HepG2 (cell line): ENCODE results near the gene PAMR1. TPM values are rescaled to one million over a fixed set of nuclear protein-coding genes. Genes with fewer than 3 reads are reported as not detected.
A peak's percentile ranks its signal among the peaks of the same experiment; 100 is the strongest.

Source experiments
- CBX2 ChIP-seq, 2 experiments: fragments of 200-600 bp in 1 of 2; sonication (generic); formaldehyde crosslinking in 1 of 2; IDR thresholded peaks; 2 replicates each; pipeline versions ENCODE4 v1.7.0 to v1.8.1; 2018 to 2022; ENCODE audit warnings: low read depth in 2 of 2, low read length in 1 of 2, mild to moderate bottlenecking in 1 of 2, missing genetic modification reagents in 1 of 2
- HDAC6 ChIP-seq: fragments of 200-600 bp; sonication (generic); IDR thresholded peaks from 2 replicates; pipeline ENCODE4 v1.7.0; 2017; ENCODE audit warnings: mild to moderate bottlenecking, antibody characterized with exemption, low read length, low read depth
- MNT ChIP-seq: fragments of 450-650 bp; IDR thresholded peaks from 2 replicates; pipeline ENCODE4 v1.6.1; 2016
- NAIF1 ChIP-seq: sonication (generic); formaldehyde crosslinking; IDR thresholded peaks from 2 replicates; pipeline ENCODE4 v1.5.0; 2020; ENCODE audit warnings: mild to moderate bottlenecking, missing genetic modification reagents, borderline replicate concordance
- PRMT3 ChIP-seq: sonication (generic); formaldehyde crosslinking; IDR thresholded peaks from 2 replicates; pipeline ENCODE4 v1.8.1; 2022; ENCODE audit warnings: low read depth, mild to moderate bottlenecking, moderate library complexity, missing genetic modification reagents, borderline replicate concordance
- REXO4 ChIP-seq: sonication (generic); formaldehyde crosslinking; IDR thresholded peaks from 2 replicates; pipeline ENCODE4 v1.8.0; 2022; ENCODE audit warnings: missing genetic modification reagents, mild to moderate bottlenecking, borderline replicate concordance
- TOE1 ChIP-seq: sonication (generic); formaldehyde crosslinking; IDR thresholded peaks from 2 replicates; pipeline ENCODE4 v1.4.0; 2020; ENCODE audit warnings: mild to moderate bottlenecking, missing genetic modification reagents
- ZNF720 ChIP-seq: sonication (generic); formaldehyde crosslinking; IDR thresholded peaks from 2 replicates; pipeline ENCODE4 v1.4.0; 2020; ENCODE audit warnings: missing genetic modification reagents
- polyA plus RNA-seq, 8 experiments: library from polyadenylated mRNA; depleted of rRNA in 3 of 8; stranded (reverse) in 7 of 8; unstranded in 1 of 8; fragments of >200 nt; fragmentation: Illumina TruSeq in 4 of 8; extraction: Trizol in 4 of 8; gene quantifications; 2 replicates each; pipeline versions ENCODE4 v1.2.1 to v1.2.3, GENCODE V29; 2011 to 2016; ENCODE audit warnings: low read depth in 4 of 8, missing spikeins in 1 of 8, mixed read lengths in 1 of 8; ENCODE audit not compliant: insufficient read depth in 1 of 8
- total RNA-seq, 5 experiments: library from RNA; depleted of rRNA; stranded (reverse); fragments of >200 nt; fragmentation: Illumina TruSeq; extraction: Trizol; gene quantifications; 2 replicates each; pipeline ENCODE4 v1.2.3, GENCODE V29; 2016; ENCODE audit warnings: low read depth in 1 of 5
- TF ChIP-seq, protein P1 (sequence below): sonication (generic); formaldehyde crosslinking; IDR thresholded peaks from 2 replicates; pipeline ENCODE4 v1.9.0; 2021; ENCODE audit warnings: mild to moderate bottlenecking, missing genetic modification reagents
- TF ChIP-seq, protein P2 (sequence below): sonication (generic); formaldehyde crosslinking; IDR thresholded peaks from 2 replicates; pipeline ENCODE4 v1.5.0; 2020; ENCODE audit warnings: mild to moderate bottlenecking, missing genetic modification reagents, borderline replicate concordance

PAMR1 gene
- total and polyA plus RNA-seq, 2 of the 13 experiments (the other 11 are each of a cell fraction or from before 2014, with no cell fraction given), result not detected

GRCh38 chr11:35390737-35391682 is 134.4 kb downstream of the PAMR1 start (continued):
- TF ChIP-seq, protein P1, sequence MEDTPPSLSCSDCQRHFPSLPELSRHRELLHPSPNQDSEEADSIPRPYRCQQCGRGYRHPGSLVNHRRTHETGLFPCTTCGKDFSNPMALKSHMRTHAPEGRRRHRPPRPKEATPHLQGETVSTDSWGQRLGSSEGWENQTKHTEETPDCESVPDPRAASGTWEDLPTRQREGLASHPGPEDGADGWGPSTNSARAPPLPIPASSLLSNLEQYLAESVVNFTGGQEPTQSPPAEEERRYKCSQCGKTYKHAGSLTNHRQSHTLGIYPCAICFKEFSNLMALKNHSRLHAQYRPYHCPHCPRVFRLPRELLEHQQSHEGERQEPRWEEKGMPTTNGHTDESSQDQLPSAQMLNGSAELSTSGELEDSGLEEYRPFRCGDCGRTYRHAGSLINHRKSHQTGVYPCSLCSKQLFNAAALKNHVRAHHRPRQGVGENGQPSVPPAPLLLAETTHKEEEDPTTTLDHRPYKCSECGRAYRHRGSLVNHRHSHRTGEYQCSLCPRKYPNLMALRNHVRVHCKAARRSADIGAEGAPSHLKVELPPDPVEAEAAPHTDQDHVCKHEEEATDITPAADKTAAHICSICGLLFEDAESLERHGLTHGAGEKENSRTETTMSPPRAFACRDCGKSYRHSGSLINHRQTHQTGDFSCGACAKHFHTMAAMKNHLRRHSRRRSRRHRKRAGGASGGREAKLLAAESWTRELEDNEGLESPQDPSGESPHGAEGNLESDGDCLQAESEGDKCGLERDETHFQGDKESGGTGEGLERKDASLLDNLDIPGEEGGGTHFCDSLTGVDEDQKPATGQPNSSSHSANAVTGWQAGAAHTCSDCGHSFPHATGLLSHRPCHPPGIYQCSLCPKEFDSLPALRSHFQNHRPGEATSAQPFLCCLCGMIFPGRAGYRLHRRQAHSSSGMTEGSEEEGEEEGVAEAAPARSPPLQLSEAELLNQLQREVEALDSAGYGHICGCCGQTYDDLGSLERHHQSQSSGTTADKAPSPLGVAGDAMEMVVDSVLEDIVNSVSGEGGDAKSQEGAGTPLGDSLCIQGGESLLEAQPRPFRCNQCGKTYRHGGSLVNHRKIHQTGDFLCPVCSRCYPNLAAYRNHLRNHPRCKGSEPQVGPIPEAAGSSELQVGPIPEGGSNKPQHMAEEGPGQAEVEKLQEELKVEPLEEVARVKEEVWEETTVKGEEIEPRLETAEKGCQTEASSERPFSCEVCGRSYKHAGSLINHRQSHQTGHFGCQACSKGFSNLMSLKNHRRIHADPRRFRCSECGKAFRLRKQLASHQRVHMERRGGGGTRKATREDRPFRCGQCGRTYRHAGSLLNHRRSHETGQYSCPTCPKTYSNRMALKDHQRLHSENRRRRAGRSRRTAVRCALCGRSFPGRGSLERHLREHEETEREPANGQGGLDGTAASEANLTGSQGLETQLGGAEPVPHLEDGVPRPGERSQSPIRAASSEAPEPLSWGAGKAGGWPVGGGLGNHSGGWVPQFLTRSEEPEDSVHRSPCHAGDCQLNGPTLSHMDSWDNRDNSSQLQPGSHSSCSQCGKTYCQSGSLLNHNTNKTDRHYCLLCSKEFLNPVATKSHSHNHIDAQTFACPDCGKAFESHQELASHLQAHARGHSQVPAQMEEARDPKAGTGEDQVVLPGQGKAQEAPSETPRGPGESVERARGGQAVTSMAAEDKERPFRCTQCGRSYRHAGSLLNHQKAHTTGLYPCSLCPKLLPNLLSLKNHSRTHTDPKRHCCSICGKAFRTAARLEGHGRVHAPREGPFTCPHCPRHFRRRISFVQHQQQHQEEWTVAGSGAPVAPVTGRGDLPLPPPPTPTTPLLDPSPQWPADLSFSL, result no peak
- TF ChIP-seq REXO4 (CRISPR knock-in tag), result no peak
- TF ChIP-seq ZNF720 (CRISPR knock-in tag), result no peak
- TF ChIP-seq HDAC6, result no peak
- TF ChIP-seq MNT, result no peak
- TF ChIP-seq PRMT3, result no peak
- no peak for TF ChIP-seq TOE1 (CRISPR knock-in tag)
- no peak for TF ChIP-seq NAIF1 (CRISPR knock-in tag)
- TF ChIP-seq CBX2 (IDR thresholded peaks at IDR 0.05; ENCODE audit: low read depth, low read length), result no peak
- 0 out of 2 replicates have a peak, but pooled peaks have one; percentile 6 for TF ChIP-seq CBX2 (CRISPR knock-in tag; IDR thresholded peaks at IDR 0.05; ENCODE audit: low read depth)
- TF ChIP-seq, protein P2, sequence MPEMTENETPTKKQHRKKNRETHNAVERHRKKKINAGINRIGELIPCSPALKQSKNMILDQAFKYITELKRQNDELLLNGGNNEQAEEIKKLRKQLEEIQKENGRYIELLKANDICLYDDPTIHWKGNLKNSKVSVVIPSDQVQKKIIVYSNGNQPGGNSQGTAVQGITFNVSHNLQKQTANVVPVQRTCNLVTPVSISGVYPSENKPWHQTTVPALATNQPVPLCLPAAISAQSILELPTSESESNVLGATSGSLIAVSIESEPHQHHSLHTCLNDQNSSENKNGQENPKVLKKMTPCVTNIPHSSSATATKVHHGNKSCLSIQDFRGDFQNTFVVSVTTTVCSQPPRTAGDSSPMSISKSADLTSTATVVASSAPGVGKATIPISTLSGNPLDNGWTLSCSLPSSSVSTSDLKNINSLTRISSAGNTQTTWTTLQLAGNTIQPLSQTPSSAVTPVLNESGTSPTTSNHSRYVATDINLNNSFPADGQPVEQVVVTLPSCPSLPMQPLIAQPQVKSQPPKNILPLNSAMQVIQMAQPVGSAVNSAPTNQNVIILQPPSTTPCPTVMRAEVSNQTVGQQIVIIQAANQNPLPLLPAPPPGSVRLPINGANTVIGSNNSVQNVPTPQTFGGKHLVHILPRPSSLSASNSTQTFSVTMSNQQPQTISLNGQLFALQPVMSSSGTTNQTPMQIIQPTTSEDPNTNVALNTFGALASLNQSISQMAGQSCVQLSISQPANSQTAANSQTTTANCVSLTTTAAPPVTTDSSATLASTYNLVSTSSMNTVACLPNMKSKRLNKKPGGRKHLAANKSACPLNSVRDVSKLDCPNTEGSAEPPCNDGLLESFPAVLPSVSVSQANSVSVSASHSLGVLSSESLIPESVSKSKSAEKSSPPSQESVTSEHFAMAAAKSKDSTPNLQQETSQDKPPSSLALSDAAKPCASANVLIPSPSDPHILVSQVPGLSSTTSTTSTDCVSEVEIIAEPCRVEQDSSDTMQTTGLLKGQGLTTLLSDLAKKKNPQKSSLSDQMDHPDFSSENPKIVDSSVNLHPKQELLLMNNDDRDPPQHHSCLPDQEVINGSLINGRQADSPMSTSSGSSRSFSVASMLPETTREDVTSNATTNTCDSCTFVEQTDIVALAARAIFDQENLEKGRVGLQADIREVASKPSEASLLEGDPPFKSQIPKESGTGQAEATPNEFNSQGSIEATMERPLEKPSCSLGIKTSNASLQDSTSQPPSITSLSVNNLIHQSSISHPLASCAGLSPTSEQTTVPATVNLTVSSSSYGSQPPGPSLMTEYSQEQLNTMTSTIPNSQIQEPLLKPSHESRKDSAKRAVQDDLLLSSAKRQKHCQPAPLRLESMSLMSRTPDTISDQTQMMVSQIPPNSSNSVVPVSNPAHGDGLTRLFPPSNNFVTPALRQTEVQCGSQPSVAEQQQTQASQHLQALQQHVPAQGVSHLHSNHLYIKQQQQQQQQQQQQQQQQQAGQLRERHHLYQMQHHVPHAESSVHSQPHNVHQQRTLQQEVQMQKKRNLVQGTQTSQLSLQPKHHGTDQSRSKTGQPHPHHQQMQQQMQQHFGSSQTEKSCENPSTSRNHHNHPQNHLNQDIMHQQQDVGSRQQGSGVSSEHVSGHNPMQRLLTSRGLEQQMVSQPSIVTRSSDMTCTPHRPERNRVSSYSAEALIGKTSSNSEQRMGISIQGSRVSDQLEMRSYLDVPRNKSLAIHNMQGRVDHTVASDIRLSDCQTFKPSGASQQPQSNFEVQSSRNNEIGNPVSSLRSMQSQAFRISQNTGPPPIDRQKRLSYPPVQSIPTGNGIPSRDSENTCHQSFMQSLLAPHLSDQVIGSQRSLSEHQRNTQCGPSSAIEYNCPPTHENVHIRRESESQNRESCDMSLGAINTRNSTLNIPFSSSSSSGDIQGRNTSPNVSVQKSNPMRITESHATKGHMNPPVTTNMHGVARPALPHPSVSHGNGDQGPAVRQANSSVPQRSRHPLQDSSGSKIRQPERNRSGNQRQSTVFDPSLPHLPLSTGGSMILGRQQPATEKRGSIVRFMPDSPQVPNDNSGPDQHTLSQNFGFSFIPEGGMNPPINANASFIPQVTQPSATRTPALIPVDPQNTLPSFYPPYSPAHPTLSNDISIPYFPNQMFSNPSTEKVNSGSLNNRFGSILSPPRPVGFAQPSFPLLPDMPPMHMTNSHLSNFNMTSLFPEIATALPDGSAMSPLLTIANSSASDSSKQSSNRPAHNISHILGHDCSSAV (CRISPR knock-in tag), result no peak
